NCI-H345 (cell line): ENCODE results near the gene NPLOC4.
A peak's percentile ranks its signal among the peaks of the same experiment; 100 is the strongest.

Experiments used
- DNase-seq: peaks from one replicate; lab custom pipeline; 2025; lab: John Stamatoyannopoulos, UW

Gene NPLOC4

GRCh38 chr17:81662002-81662401 is 25.1 kb upstream of the NPLOC4 start:
- no peak for DNase-seq

- no peak for DNase-seq
Measured at GRCh38 chr17:81660441-81660840, 23.5 kb upstream of the NPLOC4 start.

GRCh38 chr17:81659038-81659437 is 22.1 kb upstream of the NPLOC4 start:
- no peak for DNase-seq

- DNase-seq: no peak
Measured at GRCh38 chr17:81656835-81657234, 19.9 kb upstream of the NPLOC4 start.

- no peak for DNase-seq
Measured at GRCh38 chr17:81656118-81656743, 19.3 kb upstream of the NPLOC4 start, which contains the start of gene PDE6G. TSS of gene PDE6G (minus strand) at chr17:81656542. CDS start at chr17:81653305, 3,237 bp downstream.

- no peak for DNase-seq
Measured at GRCh38 chr17:81655378-81656117, 18.6 kb upstream of the NPLOC4 start.

GRCh38 chr17:81652906-81653771 is 16.2 kb upstream of the NPLOC4 start:
- no peak for DNase-seq

GRCh38 chr17:81651692-81652091 is 14.8 kb upstream of the NPLOC4 start:
- no peak for DNase-seq

GRCh38 chr17:81650951-81651350 is 14.0 kb upstream of the NPLOC4 start:
- no peak for DNase-seq

- no peak for DNase-seq
Measured at GRCh38 chr17:81648707-81649085, 11.8 kb upstream of the NPLOC4 start.

- peak; percentile 8 for DNase-seq
Measured at GRCh38 chr17:81648013-81648706, 11.2 kb upstream of the NPLOC4 start.

GRCh38 chr17:81647640-81648012 is 10.7 kb upstream of the NPLOC4 start:
- no peak for DNase-seq

- no peak for DNase-seq
Measured at GRCh38 chr17:81646869-81647600, 10.1 kb upstream of the NPLOC4 start.

GRCh38 chr17:81644976-81645952 is 8.4 kb upstream of the NPLOC4 start:
- no peak for DNase-seq

GRCh38 chr17:81644496-81644895 is 7.6 kb upstream of the NPLOC4 start:
- DNase-seq: no peak

GRCh38 chr17:81641825-81642489 is 5.0 kb upstream of the NPLOC4 start:
- DNase-seq: no peak

- no peak for DNase-seq
Measured at GRCh38 chr17:81640011-81640410, 3.1 kb upstream of the NPLOC4 start.

GRCh38 chr17:81638683-81639082 is 1.8 kb upstream of the NPLOC4 start:
- DNase-seq: no peak

- DNase-seq: no peak
Measured at GRCh38 chr17:81635973-81636504, 873 bp downstream of the NPLOC4 start.
